ENCODE data around the gene CNTN4.

Gene CNTN4

GRCh38 chr3:2153547-2153946 is 54.9 kb downstream of the CNTN4 start:
- TF ChIP-seq, protein P1, sequence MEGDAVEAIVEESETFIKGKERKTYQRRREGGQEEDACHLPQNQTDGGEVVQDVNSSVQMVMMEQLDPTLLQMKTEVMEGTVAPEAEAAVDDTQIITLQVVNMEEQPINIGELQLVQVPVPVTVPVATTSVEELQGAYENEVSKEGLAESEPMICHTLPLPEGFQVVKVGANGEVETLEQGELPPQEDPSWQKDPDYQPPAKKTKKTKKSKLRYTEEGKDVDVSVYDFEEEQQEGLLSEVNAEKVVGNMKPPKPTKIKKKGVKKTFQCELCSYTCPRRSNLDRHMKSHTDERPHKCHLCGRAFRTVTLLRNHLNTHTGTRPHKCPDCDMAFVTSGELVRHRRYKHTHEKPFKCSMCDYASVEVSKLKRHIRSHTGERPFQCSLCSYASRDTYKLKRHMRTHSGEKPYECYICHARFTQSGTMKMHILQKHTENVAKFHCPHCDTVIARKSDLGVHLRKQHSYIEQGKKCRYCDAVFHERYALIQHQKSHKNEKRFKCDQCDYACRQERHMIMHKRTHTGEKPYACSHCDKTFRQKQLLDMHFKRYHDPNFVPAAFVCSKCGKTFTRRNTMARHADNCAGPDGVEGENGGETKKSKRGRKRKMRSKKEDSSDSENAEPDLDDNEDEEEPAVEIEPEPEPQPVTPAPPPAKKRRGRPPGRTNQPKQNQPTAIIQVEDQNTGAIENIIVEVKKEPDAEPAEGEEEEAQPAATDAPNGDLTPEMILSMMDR (IDR thresholded peaks at IDR 0.05; ENCODE audit: low read depth, low read length) = no peak
- no peak for DNase-seq
- Histone ChIP-seq H3K27me3 (ENCODE audit: insufficient read depth, low read depth, severe bottlenecking) (no peaks in the 10 kb centered on the region), H3K27ac (no peak overlapping the region), H3K4me3 (ENCODE audit: low read depth, low read length) (no peak overlapping the region), H3K9me3 (ENCODE audit: severe bottlenecking) (no peaks in the 10 kb centered on the region), H3K36me3 (no peaks in the 10 kb centered on the region)

GRCh38 chr3:2154621-2155020 is 56.0 kb downstream of the CNTN4 start:
- H3K9me3 ChIP-seq (ENCODE audit: severe bottlenecking) = no peaks in the 10 kb centered on the region

GRCh38 chr3:2156244-2156847 is 57.7 kb downstream of the CNTN4 start:
- H3K9me3 ChIP-seq (ENCODE audit: severe bottlenecking) = no peaks in the 10 kb centered on the region
- TF ChIP-seq, protein P1 (IDR thresholded peaks at IDR 0.05; ENCODE audit: low read depth, low read length) = peak; percentile 80
- no peak overlapping the region for H3K27ac ChIP-seq
- H3K4me3 ChIP-seq (ENCODE audit: low read depth, low read length) = no peak overlapping the region
- peak; percentile 32 for DNase-seq
- H3K36me3 ChIP-seq = no peaks in the 10 kb centered on the region
- H3K27me3 ChIP-seq (ENCODE audit: insufficient read depth, low read depth, severe bottlenecking) = no peaks in the 10 kb centered on the region

More at GRCh38 chr3:2154621-2155020, 56.0 kb downstream of the CNTN4 start:
- Histone ChIP-seq H3K4me3 (ENCODE audit: low read depth, low read length) (no peak overlapping the region), H3K27me3 (ENCODE audit: insufficient read depth, low read depth, severe bottlenecking) (no peaks in the 10 kb centered on the region), H3K36me3 (no peaks in the 10 kb centered on the region), H3K27ac (no peak overlapping the region)
- DNase-seq = no peak
- TF ChIP-seq, protein P1 (IDR thresholded peaks at IDR 0.05; ENCODE audit: low read depth, low read length) = no peak

DNA sequence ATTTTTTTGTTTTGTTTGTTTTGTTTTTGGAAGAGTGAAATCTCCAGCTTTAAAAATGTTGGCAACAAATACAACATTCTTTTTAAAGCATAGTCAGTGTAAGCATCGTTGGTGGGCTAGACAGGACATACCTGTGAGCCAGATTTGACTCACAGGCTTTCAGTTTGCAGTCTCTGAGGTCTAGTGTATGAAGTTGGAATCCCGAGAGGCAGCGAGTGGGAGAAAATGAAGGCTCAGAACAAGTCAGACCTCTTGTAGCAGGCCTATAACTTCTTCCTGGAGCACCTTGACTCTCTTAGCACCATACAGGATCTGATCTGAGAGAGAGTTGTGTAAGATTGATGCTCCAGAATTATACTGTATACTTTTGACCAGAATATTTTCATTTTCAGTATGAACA is 60.2 kb downstream of the CNTN4 start:
- Histone ChIP-seq H3K9me3 (ENCODE audit: severe bottlenecking) (no peaks in the 10 kb centered on the region), H3K4me3 (ENCODE audit: low read depth, low read length) (no peak overlapping the region), H3K27ac (no peak overlapping the region), H3K36me3 (no peaks in the 10 kb centered on the region), H3K27me3 (ENCODE audit: insufficient read depth, low read depth, severe bottlenecking) (no peaks in the 10 kb centered on the region)
- TF ChIP-seq, protein P1 (IDR thresholded peaks at IDR 0.05; ENCODE audit: low read depth, low read length) = no peak
- DNase-seq = no peak

DNA sequence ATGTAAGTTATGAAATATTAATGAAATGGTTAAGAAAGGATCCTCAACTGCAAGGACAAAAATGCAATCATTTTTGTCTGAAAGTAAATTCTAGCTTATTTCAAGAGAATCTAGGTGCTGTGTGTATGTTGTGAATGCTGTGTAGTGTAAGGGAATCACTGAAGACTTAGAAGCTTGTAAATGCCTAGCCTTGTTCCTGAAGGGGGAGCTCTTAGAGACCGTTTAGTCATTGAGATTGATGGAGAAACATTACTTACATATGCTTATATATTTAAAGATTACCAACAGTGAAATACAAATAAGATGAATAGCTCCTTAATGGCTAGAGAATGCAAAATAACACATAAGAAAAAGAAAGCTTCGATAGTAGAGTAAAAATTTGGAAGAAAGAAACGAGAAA is 67.9 kb downstream of the CNTN4 start:
- no peaks in the 10 kb centered on the region for H3K36me3 ChIP-seq
- DNase-seq = no peak
- H3K27me3 ChIP-seq (ENCODE audit: insufficient read depth, low read depth, severe bottlenecking) = no peaks in the 10 kb centered on the region
- H3K27ac ChIP-seq = no peak overlapping the region
- no peak overlapping the region for H3K4me3 ChIP-seq (ENCODE audit: low read depth, low read length)
- TF ChIP-seq, protein P1 (IDR thresholded peaks at IDR 0.05; ENCODE audit: low read depth, low read length) = peak; percentile 57; the same call in 1 of the 2 replicates
- no peaks in the 10 kb centered on the region for H3K9me3 ChIP-seq (ENCODE audit: severe bottlenecking)
